H7 (cell line): ENCODE measurements around the gene TBXA2R. TPM values are rescaled to one million over a fixed set of nuclear protein-coding genes. Genes with fewer than 3 reads are reported as not detected.
"Not testable (repeated sequence)": the region's sequence is repeated elsewhere in the genome, so short reads cannot be mapped to it uniquely, and the experiment has no call there.

Experiments
- DNase-seq: peaks from one replicate; pipeline ENCODE4 v3.0.0; 2012
- H3K27me3 ChIP-seq: 2 replicates; pipeline ENCODE4 v1.6.0; 2011; ENCODE audit warnings: mild to moderate bottlenecking, low read length; ENCODE audit not compliant: control insufficient read depth, insufficient read depth
- H3K36me3 ChIP-seq: replicated peaks from 2 replicates; pipeline ENCODE4 v1.5.1; 2011; ENCODE audit warnings: low read length; ENCODE audit not compliant: control insufficient read depth, insufficient read depth
- H3K4me3 ChIP-seq: 2 replicates; pipeline ENCODE4 v1.5.1; 2011; ENCODE audit warnings: low read depth, mild to moderate bottlenecking, control low read depth, low read length, moderate library complexity; ENCODE audit not compliant: insufficient read depth
- total RNA-seq: library from RNA; depleted of rRNA; stranded (reverse); fragments of >200 nt; shearing (Covaris generic); gene quantifications from 2 replicates; pipeline ENCODE4 v1.2.3, GENCODE V29; 2014

Gene TBXA2R
- total RNA-seq, 1 experiment from 2014 or later: 0.45 TPM

DNA sequence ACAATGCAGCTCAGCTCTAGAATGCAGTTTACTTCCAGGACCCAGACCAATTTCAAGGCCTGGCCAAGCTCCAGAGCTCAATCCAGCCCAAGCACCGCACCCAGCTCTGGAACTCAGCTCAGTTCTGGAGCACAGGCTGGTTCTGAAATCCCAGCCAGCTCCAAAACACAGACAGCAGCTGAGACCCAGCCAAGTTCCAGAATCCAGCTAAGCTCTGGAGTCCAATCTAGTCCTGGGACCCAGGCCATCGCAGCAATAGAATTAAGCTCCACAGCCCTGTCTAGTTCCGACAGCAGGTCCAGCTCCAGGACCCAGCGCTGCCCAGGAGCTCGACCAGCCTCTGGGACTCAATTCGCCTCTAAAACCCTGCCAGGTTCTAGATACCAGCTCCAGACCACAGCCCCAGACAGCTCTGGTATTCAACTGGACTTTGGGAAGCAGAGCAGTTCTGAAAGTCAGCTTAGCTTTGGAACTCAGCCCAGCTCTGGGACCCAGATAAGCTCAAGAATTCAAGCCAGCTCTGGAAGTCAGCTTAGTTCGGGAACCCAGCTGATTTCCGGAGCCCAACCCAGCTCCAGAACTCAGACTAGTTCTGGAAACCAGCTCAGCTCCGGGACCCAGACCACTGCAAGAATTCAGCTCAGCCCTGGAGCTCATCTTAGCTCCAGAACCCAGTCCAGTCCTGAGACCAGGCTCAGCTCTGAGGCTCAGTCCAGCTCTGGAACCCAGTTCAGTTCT lies 14.6 kb downstream of the TBXA2R start:
- Histone ChIP-seq H3K27me3 (peaks cover 6% of the 10 kb centered on the region; the same call in 1 of the 2 replicates), H3K4me3 (no peak overlapping the region), H3K36me3 (no peaks in the 10 kb centered on the region)
- no peak for DNase-seq

DNA sequence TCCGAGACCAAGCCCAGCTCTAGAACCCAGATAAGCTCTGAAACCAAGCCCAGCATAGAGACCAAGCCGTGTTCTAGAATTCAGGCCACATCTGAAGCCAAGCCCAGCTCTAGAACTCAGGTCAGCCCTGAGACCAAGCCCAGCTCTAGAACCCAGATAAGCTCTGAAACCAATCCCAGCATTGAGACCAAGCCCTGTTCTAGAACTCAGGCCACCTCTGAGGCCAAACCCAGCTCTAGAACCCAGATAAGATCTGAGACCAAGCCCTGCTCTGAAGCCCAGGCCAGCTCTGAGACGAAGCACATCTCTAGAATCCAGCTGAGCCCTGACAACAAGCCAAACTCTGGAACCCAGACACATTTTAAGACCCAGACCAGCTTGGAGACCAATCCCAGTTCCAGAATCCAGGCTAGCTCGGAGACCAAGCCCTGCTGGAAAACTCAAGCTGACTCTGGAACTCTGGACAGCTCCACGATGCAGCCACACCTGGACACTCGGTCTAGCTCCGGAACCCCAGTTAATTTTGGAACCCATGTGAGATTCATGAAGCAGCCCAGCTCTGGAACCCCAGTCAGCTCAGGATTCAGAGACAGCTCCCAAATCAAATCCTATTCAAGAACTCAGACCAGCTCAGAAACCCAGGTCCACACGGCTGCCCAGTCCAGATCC lies 15.6 kb downstream of the TBXA2R start:
- DNase-seq: no peak
- Histone ChIP-seq H3K36me3 (no peaks in the 10 kb centered on the region), H3K4me3 (no peak overlapping the region), H3K27me3 (peaks cover 13% of the 10 kb centered on the region; the same call in 1 of the 2 replicates)

DNA sequence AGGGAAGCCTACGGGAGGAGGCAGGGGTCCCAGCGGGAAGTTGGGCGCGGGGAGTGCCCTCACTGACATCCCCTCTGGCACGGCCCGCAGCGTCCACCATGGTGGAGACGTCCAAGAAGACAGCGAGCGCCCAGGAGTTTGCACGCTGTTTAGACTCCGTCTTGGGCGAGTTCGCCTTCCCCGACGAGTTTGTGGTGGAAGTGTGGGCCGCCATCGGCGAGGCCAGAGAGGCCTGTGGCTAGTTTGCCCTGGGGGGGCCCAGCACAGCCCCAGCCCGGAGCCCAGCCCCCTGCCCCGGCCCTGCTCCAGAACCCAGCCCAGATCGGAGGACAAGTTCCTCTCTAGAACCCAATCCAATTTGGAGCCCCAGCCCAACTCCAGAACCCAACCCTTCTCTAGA lies 16.7 kb downstream of the TBXA2R start:
- no peak overlapping the region for H3K4me3 ChIP-seq
- no peak for DNase-seq
- peaks cover 23% of the 10 kb centered on the region for H3K27me3 ChIP-seq
- no peaks in the 10 kb centered on the region for H3K36me3 ChIP-seq

DNA sequence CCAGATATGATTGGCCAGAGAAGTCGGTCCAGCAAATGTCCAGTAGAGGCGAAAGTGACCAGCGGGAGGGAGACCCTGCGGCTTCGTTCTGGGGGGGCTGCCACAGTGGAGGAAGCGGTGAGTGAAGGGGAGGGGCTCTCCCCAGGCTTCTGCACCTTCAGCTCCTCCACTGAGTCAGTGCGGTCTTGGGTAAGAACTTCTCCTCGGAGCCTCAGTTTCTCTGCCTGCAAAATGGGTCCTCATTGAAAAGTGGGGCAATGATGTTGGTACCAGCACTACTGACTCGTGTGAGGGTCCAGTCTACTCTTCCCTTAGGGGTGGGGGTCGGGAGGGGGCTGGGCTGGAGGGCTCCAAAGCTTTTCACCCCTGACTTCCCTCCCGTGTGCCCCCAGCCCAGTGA lies 17.2 kb downstream of the TBXA2R start:
- DNase-seq: no peak
- Histone ChIP-seq H3K27me3 (peaks cover 28% of the 10 kb centered on the region), H3K36me3 (no peaks in the 10 kb centered on the region), H3K4me3 (no peak overlapping the region)

DNA sequence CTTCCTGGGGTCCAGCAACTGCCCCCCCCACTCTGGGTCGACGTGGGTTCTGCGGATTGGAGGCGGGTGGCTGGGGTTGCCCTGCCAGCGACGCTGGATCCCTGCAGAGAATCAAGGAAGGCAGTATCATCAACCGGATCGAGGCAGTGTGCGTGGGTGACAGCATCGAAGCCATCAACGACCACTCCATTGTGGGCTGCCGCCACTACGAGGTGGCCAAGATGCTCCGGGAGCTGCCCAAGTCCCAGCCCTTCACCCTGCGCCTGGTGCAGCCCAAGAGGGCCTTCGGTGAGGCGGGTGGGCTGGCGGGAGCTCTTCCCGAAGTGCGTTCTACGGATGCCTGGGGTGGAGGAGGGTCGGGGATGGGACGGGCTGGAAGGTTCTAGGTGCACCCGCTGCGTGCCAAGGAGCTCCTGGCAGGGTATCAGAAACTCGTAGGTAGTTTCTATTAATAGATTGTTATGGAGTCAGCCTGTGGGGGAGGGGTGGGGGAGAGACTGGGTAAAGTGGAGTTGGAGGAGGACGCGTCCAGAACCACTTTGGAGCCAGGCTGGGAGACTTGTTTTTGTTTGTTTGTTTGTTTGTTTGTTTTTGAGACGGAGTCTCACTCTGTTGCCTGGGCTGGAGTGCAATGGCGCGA lies 19.8 kb downstream of the TBXA2R start:
- no peak overlapping the region for H3K4me3 ChIP-seq
- no peaks in the 10 kb centered on the region for H3K36me3 ChIP-seq
- DNase-seq: peak; percentile 67
- peaks cover 33% of the 10 kb centered on the region for H3K27me3 ChIP-seq

DNA sequence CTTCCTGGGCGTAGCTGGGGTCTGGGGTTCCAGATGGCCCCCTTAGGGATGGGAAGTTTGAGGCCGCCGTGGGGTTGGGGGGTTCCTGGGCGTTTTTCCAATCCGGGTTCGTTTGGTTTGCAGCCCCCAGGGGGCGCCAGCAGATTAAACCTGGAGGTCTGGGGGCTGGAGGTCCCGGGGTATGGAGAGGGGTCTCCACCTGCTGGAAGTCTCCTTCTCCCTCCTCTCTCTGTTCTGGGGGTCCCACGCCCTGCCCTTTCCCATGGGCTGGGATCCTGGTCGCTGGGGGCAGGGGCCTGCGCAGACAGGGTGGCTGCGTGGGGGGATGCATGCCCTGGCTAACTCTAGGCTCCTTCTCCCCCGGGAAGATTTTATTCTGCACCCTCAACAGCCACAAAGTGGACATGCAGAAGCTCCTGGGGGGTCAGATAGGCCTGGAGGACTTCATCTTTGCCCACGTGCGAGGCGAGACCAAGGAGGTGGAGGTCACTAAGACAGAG lies 20.5 kb downstream of the TBXA2R start:
- H3K36me3 ChIP-seq: no peaks in the 10 kb centered on the region
- H3K4me3 ChIP-seq: peak overlapping the region; percentile 41
- H3K27me3 ChIP-seq: peaks cover 33% of the 10 kb centered on the region
- peak; percentile 96 for DNase-seq

DNA sequence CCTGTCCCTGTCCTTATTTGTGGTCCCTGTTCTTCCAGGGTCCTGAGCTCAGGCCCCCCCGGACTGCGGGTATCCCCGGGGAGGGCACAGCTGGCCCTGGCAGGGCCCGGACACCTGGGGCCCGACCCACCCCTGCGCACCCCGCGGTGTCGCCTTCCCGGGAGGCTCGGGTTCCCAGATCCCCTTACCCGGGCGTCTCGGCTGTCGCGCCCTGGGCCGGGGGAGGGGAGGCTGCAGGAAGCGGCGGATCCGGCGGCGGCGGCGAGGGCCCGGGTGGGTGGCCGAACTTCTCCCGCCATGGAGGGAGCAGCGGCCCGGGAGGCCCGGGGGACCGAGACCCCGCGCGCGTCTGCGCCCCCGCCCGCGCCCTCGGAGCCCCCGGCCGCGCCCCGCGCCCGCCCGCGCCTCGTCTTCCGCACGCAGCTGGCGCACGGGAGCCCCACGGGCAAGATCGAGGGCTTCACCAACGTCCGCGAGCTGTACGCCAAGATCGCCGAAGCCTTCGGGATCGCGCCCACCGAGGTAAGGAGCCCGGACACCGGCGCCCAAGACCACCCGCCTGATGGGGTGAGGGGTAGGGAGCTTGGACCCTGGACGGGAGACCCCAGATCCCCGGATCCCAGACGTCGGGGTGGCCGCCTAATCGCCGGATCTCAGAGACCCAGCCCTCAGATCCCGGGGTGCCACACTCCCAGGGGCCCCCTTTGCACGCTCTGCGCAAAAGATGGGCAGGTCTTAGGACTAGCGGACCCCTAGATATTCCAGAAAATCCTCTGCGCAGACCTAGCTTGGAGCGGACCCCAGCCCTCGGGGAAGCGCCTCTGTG lies 21.2 kb downstream of the TBXA2R start, which contains the start of gene GIPC3:
Gene GIPC3, plus strand, starts transcription at position 178 of the 826 bp plus-strand sequence. Its CDS starts 120 bp downstream, at position 298.
- peak; percentile 86 for DNase-seq
- peak within 1 kb of the TSS; percentile 41 for H3K4me3 ChIP-seq
- no peaks in the 10 kb centered on the region for H3K36me3 ChIP-seq
- H3K27me3 ChIP-seq: peaks cover 33% of the 10 kb centered on the region

DNA sequence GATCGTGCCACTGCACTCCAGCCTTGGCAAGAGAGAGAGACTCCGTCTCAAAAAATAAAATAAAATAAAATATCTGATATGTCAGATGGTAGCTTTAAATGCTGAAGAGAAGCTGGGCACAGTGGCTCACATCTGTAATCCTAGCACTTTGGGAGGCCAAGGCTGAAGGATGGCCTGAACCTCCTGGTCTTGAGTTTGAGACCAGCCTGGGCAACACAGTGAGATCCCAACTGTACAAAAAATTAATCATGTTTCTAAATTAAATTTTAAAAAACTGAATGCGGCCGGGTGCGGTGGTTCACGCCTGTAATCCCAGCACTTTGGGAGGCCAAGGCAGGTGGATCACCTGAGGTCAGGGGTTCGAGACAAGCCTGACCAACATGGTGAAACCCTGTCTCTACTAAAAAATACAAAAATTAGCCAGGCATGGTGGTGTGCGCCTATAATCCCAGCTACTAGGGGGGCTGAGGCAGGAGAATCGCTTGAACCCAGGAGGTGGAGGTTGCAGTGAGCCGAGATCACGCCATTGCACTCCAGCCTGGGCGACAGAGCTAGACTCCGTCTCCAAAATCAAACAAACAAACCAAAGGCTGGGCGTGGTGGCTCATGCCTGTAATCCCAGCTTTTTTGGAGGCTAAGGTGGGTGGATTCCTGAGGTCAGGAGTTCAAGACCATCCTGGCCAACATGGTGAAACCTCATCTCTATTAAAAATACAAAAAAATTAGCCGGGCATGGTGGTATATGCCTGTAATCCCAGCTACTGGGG lies 22.5 kb downstream of the TBXA2R start:
- peaks cover 33% of the 10 kb centered on the region for H3K27me3 ChIP-seq
- not testable (repeated sequence) for H3K4me3 ChIP-seq, H3K36me3 ChIP-seq, DNase-seq

DNA sequence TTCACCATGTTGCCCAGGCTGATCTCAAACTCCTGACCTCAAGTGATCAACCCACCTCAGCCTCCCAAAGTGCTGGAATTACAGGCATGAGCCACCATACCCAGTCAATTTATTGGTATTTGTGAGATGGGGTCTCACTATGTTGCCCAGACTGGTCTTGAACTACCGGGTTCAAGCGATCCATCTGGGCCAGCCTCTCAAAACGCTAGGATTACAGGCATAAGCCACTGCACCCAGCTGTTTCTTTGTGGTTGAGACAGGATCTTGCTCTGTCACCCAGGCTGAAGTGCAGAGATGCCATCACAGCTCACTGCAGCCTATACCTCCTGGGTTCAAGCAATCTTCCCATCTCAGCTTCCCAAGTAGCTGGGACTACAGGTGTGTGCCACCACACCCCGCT lies 24.9 kb downstream of the TBXA2R start:
- not testable (repeated sequence) for H3K36me3 ChIP-seq, H3K4me3 ChIP-seq, DNase-seq
- H3K27me3 ChIP-seq: peaks cover 41% of the 10 kb centered on the region

DNA sequence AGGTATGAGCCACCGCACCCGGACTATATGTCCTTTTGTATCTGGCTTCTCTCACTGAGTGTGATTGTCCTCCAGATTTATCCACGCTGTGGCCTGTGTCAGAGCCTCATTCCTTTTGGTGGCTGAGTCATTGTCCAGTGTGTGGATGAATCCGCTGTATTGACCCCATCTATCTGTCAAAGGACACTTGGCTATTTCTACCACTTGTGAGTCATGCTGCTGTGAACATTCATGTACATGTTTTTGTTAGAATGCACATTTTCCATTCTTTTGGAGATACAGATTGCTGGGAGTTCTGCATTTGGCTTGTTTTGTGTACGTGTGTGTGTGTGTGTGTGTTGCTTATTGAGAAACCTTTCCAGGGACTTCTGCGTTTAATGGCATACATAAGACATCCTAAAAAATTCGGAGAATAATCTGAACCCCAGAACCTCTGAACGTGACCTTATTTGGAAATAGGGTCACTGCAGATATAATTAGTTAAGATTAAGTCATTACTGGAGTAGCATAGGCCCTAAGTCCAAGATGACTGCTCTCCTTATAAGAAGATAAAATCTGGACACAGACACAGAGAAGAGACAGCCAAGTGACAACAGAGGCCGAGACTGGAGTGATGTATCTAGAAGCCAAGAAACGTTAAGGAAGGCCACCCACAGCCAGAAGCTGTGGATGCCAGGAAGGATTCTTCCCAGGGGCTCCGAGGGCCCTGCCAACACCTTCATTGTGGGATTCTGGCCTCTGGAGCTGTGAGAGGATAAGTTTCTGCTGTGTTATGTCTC lies 26.3 kb downstream of the TBXA2R start:
- H3K4me3 ChIP-seq: no peak overlapping the region
- peaks cover 30% of the 10 kb centered on the region for H3K27me3 ChIP-seq
- H3K36me3 ChIP-seq: no peaks in the 10 kb centered on the region
- DNase-seq: no peak

DNA sequence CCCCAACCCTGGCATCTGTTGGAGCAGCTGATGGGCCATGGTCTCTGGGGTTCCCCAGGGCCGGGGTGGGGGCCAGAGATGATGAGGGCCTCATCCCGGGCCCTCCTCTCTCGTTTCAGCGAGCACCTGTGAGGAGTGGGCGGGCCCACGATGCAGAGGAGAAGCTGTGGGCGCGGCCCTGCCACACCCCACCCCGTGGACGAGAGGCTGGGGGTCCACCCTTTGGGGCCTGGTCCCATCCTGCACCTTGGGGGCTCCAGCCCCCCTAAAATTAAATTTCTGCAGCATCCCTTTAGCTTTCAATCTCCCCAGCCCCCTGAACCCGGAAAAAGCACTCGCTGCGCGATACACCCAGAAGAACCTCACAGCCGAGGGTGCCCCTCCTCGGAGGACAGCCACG lies 28.3 kb downstream of the TBXA2R start:
- Histone ChIP-seq H3K36me3 (no peaks in the 10 kb centered on the region; the same call in 1 of the 2 replicates), H3K27me3 (peaks cover 19% of the 10 kb centered on the region; the same call in 1 of the 2 replicates), H3K4me3 (peak overlapping the region; percentile 48)
- no peak for DNase-seq

DNA sequence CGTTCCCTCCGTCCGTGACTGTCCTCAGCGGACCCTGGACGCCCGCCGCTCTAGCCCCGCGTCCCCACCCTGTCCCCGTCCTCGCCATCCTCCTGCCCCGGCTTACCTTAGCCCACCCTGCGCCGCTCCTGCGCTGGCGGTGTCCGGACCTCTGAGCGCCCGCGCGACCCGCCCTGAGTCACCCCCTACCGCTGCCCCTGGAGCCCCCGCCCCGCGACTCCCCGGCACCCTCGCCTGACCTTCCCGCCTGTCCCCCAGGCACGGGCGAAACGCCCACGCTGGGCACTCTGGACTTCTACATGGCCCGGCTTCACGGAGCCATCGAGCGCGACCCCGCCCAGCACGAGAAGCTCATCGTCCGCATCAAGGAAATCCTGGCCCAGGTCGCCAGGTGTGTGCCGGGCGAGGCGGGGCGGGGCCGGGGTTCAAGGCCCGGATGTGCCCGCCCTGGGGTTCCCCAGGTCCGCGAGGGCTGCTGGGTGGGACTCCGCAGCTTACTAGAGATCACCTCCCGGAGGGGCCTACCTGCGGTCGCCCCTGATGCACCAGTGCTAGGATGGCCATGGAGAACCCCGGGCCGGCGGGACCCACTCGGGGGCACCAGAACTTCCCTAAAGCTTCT lies 28.8 kb downstream of the TBXA2R start:
- no peaks in the 10 kb centered on the region; the same call in 1 of the 2 replicates for H3K36me3 ChIP-seq
- H3K4me3 ChIP-seq: peak overlapping the region; percentile 48
- H3K27me3 ChIP-seq: peaks cover 17% of the 10 kb centered on the region; the same call in 1 of the 2 replicates
- peak; percentile 90 for DNase-seq
